Measurements from ENCODE around the gene ITK. TPM values are rescaled to one million over a fixed set of nuclear protein-coding genes. Genes with fewer than 3 reads are reported as not detected.

The ITK gene
- total and polyA plus RNA-seq, 2 experiments from 2014 or later: 0.08 TPM; not detected in 1

DNA sequence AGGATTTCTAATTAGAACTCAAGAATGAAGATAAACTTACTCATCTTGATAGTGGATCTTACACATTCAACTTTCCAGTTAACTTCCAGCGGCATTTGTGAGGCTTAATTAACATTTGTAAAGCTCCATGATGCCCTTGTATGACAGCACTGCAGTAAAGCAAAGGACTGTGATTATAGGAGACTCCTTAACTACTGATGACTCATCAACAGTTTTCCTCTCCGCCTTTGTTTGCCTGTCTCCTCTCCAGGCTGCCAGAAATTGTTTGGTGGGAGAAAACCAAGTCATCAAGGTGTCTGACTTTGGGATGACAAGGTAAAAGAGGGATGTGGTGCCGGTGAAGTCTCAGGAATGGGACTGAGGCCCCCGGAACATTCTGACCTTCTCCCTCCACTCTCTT, 64.8 kb downstream of the ITK start (continued):
- TF ChIP-seq, protein P1, sequence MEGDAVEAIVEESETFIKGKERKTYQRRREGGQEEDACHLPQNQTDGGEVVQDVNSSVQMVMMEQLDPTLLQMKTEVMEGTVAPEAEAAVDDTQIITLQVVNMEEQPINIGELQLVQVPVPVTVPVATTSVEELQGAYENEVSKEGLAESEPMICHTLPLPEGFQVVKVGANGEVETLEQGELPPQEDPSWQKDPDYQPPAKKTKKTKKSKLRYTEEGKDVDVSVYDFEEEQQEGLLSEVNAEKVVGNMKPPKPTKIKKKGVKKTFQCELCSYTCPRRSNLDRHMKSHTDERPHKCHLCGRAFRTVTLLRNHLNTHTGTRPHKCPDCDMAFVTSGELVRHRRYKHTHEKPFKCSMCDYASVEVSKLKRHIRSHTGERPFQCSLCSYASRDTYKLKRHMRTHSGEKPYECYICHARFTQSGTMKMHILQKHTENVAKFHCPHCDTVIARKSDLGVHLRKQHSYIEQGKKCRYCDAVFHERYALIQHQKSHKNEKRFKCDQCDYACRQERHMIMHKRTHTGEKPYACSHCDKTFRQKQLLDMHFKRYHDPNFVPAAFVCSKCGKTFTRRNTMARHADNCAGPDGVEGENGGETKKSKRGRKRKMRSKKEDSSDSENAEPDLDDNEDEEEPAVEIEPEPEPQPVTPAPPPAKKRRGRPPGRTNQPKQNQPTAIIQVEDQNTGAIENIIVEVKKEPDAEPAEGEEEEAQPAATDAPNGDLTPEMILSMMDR (conservative IDR thresholded peaks at IDR 0.05; ENCODE audit: low read depth in 2 of 2): no peak
- TF ChIP-seq, protein P2, sequence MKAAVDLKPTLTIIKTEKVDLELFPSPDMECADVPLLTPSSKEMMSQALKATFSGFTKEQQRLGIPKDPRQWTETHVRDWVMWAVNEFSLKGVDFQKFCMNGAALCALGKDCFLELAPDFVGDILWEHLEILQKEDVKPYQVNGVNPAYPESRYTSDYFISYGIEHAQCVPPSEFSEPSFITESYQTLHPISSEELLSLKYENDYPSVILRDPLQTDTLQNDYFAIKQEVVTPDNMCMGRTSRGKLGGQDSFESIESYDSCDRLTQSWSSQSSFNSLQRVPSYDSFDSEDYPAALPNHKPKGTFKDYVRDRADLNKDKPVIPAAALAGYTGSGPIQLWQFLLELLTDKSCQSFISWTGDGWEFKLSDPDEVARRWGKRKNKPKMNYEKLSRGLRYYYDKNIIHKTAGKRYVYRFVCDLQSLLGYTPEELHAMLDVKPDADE (IDR thresholded peaks at IDR 0.05): no peak
- no peak for TF ChIP-seq EZH2phosphoT487 (IDR thresholded peaks at IDR 0.05; ENCODE audit: unreplicated experiment)
- no peak for TF ChIP-seq CREB1 (CRISPR knock-in tag; IDR thresholded peaks at IDR 0.05; ENCODE audit: low read depth)

DNA sequence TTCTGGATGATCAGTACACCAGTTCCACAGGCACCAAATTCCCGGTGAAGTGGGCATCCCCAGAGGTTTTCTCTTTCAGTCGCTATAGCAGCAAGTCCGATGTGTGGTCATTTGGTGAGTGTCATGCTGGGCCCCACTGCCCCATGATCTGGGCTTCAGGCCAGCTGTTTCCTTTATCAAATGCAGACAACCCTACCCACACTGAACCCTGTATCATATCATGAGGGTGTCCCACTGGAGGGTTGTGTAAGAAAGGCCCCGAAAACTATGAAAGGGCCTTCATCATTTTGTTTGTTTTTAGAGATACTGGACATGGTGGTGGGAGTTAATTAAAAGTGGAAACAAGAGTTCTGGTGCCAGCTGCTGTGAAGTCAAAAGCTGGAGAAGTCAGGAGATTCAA, 65.2 kb downstream of the ITK start:
- Mint-ChIP-seq H3K36me3 (ENCODE audit: low read depth) (no peaks in the 10 kb centered on the region), H3K4me1 (peaks cover 7% of the 10 kb centered on the region), H3K9me3 (no peaks in the 10 kb centered on the region), H3K27ac (peak overlapping the region; percentile 89; the same call in 1 of the 2 replicates), H3K4me3 (no peak overlapping the region), H3K27me3 (ENCODE audit: insufficient read depth, low read depth, poor library complexity) (peaks cover 2% of the 10 kb centered on the region)
- Histone ChIP-seq H3K27ac (ENCODE audit: low read depth) (no peak overlapping the region), H2AFZ (peak overlapping the region; percentile 4; the same call in 1 of the 2 replicates), H3K27me3 (ENCODE audit: insufficient read depth) (no peaks in the 10 kb centered on the region), H3F3A (replicated peaks; ENCODE audit: low read depth) (no peaks in the 10 kb centered on the region), H3K9me2 (ENCODE audit: insufficient read depth) (no peaks in the 10 kb centered on the region), H3K36me3 (ENCODE audit: insufficient read depth) (no peaks in the 10 kb centered on the region), H3K4me3 (no peak overlapping the region), H3K4me2 (no peak overlapping the region), H4K20me1 (replicated peaks; ENCODE audit: insufficient read depth) (no peaks in the 10 kb centered on the region), H3K4me1 (ENCODE audit: insufficient read depth) (no peaks in the 10 kb centered on the region), H3K79me2 (replicated peaks; ENCODE audit: insufficient read depth) (no peaks in the 10 kb centered on the region)
- no peak for ATAC-seq
- TF ChIP-seq NANOG (IDR thresholded peaks at IDR 0.05; ENCODE audit: borderline replicate concordance): no peak
- DNase-seq (ENCODE audit: low spot score): no peak

DNA sequence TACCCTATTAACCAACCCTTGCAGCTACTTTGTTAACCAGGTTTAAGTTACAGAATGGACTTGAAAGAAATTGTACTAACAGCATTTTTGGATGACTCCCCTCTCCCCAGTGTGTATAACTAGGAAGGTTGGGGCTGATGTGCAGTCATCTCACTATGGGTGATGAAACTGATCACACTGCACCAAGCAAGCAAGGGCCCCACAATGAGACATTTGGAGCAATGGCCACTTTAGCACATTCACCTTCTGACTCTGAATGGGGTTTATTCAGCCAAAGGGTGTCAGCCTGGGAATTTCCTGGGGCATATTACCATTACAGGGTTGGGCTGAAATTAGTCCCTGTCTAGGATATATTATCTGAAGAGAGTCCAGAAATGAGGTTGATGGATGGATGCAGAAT, 66.6 kb downstream of the ITK start:
- no peak overlapping the region for H2AFZ ChIP-seq
- H3K4me3 ChIP-seq: no peak overlapping the region
- H3F3A ChIP-seq (replicated peaks; ENCODE audit: low read depth): no peaks in the 10 kb centered on the region
- TF ChIP-seq ZNF331 (CRISPR knock-in tag; IDR thresholded peaks at IDR 0.05; ENCODE audit: low read depth) (no peak), ZNF114 (CRISPR knock-in tag; IDR thresholded peaks at IDR 0.05) (no peak), STAT1 (IDR thresholded peaks at IDR 0.05; ENCODE audit: unreplicated experiment) (no peak), NANOG (IDR thresholded peaks at IDR 0.05; ENCODE audit: borderline replicate concordance) (no peak), JUNB (IDR thresholded peaks at IDR 0.05; ENCODE audit: unreplicated experiment) (no peak), EZH2phosphoT487 (IDR thresholded peaks at IDR 0.05; ENCODE audit: unreplicated experiment) (no peak), POLR2AphosphoS5 (IDR thresholded peaks at IDR 0.05; ENCODE audit: low read depth) (no peak), EZH2 (IDR thresholded peaks at IDR 0.05; ENCODE audit: low read depth, unreplicated experiment) (no peak), CREB1 (CRISPR knock-in tag; IDR thresholded peaks at IDR 0.05; ENCODE audit: low read depth) (no peak)
- TF ChIP-seq, protein P2 (IDR thresholded peaks at IDR 0.05): no peak
- TF ChIP-seq, protein P1 (conservative IDR thresholded peaks at IDR 0.05; ENCODE audit: low read depth in 2 of 2): no peak
- TF ChIP-seq, protein P3, sequence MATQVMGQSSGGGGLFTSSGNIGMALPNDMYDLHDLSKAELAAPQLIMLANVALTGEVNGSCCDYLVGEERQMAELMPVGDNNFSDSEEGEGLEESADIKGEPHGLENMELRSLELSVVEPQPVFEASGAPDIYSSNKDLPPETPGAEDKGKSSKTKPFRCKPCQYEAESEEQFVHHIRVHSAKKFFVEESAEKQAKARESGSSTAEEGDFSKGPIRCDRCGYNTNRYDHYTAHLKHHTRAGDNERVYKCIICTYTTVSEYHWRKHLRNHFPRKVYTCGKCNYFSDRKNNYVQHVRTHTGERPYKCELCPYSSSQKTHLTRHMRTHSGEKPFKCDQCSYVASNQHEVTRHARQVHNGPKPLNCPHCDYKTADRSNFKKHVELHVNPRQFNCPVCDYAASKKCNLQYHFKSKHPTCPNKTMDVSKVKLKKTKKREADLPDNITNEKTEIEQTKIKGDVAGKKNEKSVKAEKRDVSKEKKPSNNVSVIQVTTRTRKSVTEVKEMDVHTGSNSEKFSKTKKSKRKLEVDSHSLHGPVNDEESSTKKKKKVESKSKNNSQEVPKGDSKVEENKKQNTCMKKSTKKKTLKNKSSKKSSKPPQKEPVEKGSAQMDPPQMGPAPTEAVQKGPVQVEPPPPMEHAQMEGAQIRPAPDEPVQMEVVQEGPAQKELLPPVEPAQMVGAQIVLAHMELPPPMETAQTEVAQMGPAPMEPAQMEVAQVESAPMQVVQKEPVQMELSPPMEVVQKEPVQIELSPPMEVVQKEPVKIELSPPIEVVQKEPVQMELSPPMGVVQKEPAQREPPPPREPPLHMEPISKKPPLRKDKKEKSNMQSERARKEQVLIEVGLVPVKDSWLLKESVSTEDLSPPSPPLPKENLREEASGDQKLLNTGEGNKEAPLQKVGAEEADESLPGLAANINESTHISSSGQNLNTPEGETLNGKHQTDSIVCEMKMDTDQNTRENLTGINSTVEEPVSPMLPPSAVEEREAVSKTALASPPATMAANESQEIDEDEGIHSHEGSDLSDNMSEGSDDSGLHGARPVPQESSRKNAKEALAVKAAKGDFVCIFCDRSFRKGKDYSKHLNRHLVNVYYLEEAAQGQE (IDR thresholded peaks at IDR 0.05; ENCODE audit: unreplicated experiment): no peak
- H4K20me1 ChIP-seq (replicated peaks; ENCODE audit: insufficient read depth): no peaks in the 10 kb centered on the region
- ATAC-seq (no peak), DNase-seq (ENCODE audit: low spot score) (no peak)
- no peaks in the 10 kb centered on the region for H3K27me3 ChIP-seq (ENCODE audit: insufficient read depth)
- Mint-ChIP-seq H3K4me3 (no peak overlapping the region), H3K9me3 (no peaks in the 10 kb centered on the region), H3K4me1 (peaks cover 7% of the 10 kb centered on the region), H3K36me3 (ENCODE audit: low read depth) (no peaks in the 10 kb centered on the region), H3K27me3 (ENCODE audit: insufficient read depth, low read depth, poor library complexity) (peaks cover 2% of the 10 kb centered on the region), H3K27ac (no peak overlapping the region)
- no peaks in the 10 kb centered on the region for H3K36me3 ChIP-seq (ENCODE audit: insufficient read depth)
- H3K79me2 ChIP-seq (replicated peaks; ENCODE audit: insufficient read depth): no peaks in the 10 kb centered on the region
- H3K27ac ChIP-seq (ENCODE audit: low read depth): no peak overlapping the region
- H3K4me2 ChIP-seq: no peak overlapping the region
- no peaks in the 10 kb centered on the region for H3K9me2 ChIP-seq (ENCODE audit: insufficient read depth)
- H3K4me1 ChIP-seq (ENCODE audit: insufficient read depth): no peaks in the 10 kb centered on the region
